A673 (cell line): ENCODE measurements around the gene ZNF446.

Experiments
- CTCF ChIP-seq: fragments of 300-800, 200-600 bp; sonication (generic); conservative IDR thresholded peaks from 2 replicates; pipeline ENCODE4 v1.5.1; 2017; ENCODE audit warnings: low read depth, mild to moderate bottlenecking, antibody characterized with exemption, low read length, moderate library complexity, mixed read lengths
- EZH2 ChIP-seq: fragments of 200-600 bp; sonication (generic); IDR thresholded peaks from 2 replicates; pipeline ENCODE4 v1.6.1; 2017; ENCODE audit warnings: borderline replicate concordance, low read depth, mild to moderate bottlenecking, mixed read lengths, antibody characterized with exemption, low read length; ENCODE audit not compliant: poor library complexity, severe bottlenecking

- no peak for TF ChIP-seq CTCF
- no peak for TF ChIP-seq EZH2
Measured at GRCh38 chr19:58428617-58429016, 47.5 kb upstream of the ZNF446 start.
